Measurements from ENCODE around the gene HMSD. TPM values are rescaled to one million over a fixed set of nuclear protein-coding genes. Genes with fewer than 3 reads are reported as not detected.

Gene HMSD
- total RNA-seq, 6 donors from 2014 or later, result 0.30 to 2.9 (median 1.0) TPM; not detected in 2

DNA sequence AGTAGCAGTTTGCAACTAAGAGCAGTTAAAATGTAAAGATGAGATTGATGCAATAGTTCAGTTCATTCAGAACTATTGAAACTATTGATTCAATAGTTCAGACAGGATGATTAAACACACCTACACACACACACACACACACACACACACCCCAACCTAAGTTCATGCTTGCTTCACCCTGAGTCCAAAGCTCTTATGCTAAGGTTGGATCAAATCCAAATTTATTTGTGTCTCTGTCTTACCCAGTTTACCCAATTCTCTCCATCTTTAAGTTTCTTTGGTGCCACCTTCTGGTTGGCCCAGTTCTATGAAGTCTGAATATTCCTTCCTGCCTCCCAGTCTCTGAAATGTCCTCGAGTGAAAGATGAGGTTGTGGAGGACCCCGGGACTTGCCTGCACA lies 25.9 kb downstream of the HMSD start:
- DNase-seq (no peak), ATAC-seq (ENCODE audit: low FRiP score in 2 of 2) (no peak)
- H3K4me1 ChIP-seq, result peaks cover 14 to 30% (median 18%) of the 10 kb centered on the region in 4 donors
- TF ChIP-seq POLR2A (IDR thresholded peaks at IDR 0.05) (no peak), POLR2AphosphoS5 (IDR thresholded peaks at IDR 0.05) (no peak), EP300 (IDR thresholded peaks at IDR 0.05) (no peak)
- TF ChIP-seq, protein P1, sequence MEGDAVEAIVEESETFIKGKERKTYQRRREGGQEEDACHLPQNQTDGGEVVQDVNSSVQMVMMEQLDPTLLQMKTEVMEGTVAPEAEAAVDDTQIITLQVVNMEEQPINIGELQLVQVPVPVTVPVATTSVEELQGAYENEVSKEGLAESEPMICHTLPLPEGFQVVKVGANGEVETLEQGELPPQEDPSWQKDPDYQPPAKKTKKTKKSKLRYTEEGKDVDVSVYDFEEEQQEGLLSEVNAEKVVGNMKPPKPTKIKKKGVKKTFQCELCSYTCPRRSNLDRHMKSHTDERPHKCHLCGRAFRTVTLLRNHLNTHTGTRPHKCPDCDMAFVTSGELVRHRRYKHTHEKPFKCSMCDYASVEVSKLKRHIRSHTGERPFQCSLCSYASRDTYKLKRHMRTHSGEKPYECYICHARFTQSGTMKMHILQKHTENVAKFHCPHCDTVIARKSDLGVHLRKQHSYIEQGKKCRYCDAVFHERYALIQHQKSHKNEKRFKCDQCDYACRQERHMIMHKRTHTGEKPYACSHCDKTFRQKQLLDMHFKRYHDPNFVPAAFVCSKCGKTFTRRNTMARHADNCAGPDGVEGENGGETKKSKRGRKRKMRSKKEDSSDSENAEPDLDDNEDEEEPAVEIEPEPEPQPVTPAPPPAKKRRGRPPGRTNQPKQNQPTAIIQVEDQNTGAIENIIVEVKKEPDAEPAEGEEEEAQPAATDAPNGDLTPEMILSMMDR (IDR thresholded peaks at IDR 0.05), result no peak
- 41 to 43% methylated on average over 2 of the region's 2 CpGs for WGBS, 2 donors
- H3K36me3 ChIP-seq, result peaks cover 0 to under 1% (median 0%) of the 10 kb centered on the region in 4 donors
- no peak overlapping the region for H3K4me3 ChIP-seq
- no peaks in the 10 kb centered on the region for H3K27me3 ChIP-seq
- peak overlapping the region in 1 of 4 donors; percentile 27 for H3K27ac ChIP-seq
- H3K9me3 ChIP-seq, result no peaks in the 10 kb centered on the region

DNA sequence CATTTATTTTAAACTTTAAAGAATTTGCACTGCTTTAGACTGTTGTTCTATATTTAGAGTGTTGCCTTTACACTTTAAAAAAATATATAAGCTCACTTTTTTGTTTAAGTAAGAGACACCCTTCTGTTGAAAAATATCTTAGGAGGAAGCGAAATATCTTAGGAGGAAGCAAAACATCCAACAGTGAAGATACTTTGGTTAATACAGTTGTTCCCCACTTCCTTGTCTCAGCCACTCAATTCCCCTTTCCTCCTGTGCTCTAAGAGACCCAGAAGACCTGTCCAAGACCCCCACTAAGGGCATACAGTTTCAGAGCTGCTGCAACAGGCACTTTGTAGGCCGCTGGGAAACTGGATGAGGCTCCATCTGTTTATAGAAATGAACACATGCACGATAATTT lies 26.5 kb downstream of the HMSD start:
- Histone ChIP-seq H3K36me3 (peaks cover 0 to 4% (median 0%) of the 10 kb centered on the region in 4 donors), H3K4me1 (peaks cover 14 to 36% (median 20%) of the 10 kb centered on the region in 4 donors), H3K9me3 (no peaks in the 10 kb centered on the region), H3K27ac (peak overlapping the region in 1 of 4 donors; percentile 27), H3K27me3 (no peaks in the 10 kb centered on the region), H3K4me3 (no peak overlapping the region)
- ATAC-seq (ENCODE audit: low FRiP score in 2 of 2), result peak in 1 of 2 donors; percentile 26
- no peak for TF ChIP-seq POLR2A (IDR thresholded peaks at IDR 0.05)
- DNase-seq, result no peak
- WGBS, 2 donors, result 58 to 63% methylated on average over 3 of the region's 3 CpGs

- ATAC-seq (ENCODE audit: low FRiP score in 2 of 2) (no peak), DNase-seq (no peak)
- peaks cover 7 to 30% (median 12%) of the 10 kb centered on the region in 4 donors for H3K4me1 ChIP-seq
- no peak overlapping the region for H3K4me3 ChIP-seq
- H3K27ac ChIP-seq, result no peak overlapping the region
- TF ChIP-seq POLR2A (IDR thresholded peaks at IDR 0.05) (no peak), EP300 (IDR thresholded peaks at IDR 0.05) (no peak), POLR2AphosphoS5 (IDR thresholded peaks at IDR 0.05) (no peak)
- TF ChIP-seq, protein P1 (IDR thresholded peaks at IDR 0.05), result no peak
- H3K9me3 ChIP-seq, result no peaks in the 10 kb centered on the region
- 89 to 95% methylated on average over 3 of the region's 3 CpGs for WGBS, 2 donors
- H3K27me3 ChIP-seq, result no peaks in the 10 kb centered on the region
- H3K36me3 ChIP-seq, result peaks cover 0 to 19% (median 4%) of the 10 kb centered on the region in 4 donors
These were observed 27.9 kb downstream of the HMSD start for GRCh38 chr18:63977040-63977439.

GRCh38 chr18:63979409-63979920 lies 30.4 kb downstream of the HMSD start:
- Histone ChIP-seq H3K36me3 (peaks cover 5 to 43% (median 26%) of the 10 kb centered on the region in 4 donors), H3K4me3 (peak overlapping the region in 3 of 4 donors; percentile 0 to 34 (median 25)), H3K4me1 (peaks cover 7 to 30% (median 12%) of the 10 kb centered on the region in 4 donors), H3K27ac (peak overlapping the region; percentile 44 to 64 (median 55)), H3K9me3 (no peaks in the 10 kb centered on the region), H3K27me3 (no peaks in the 10 kb centered on the region)
- 9 to 11% methylated on average over 6 of the region's 6 CpGs for WGBS, 2 donors
- peak; percentile 87 for ATAC-seq (ENCODE audit: low FRiP score in 2 of 2)
- TF ChIP-seq POLR2AphosphoS5 (IDR thresholded peaks at IDR 0.05) (no peak), POLR2A (IDR thresholded peaks at IDR 0.05) (no peak), EP300 (IDR thresholded peaks at IDR 0.05) (no peak)
- TF ChIP-seq, protein P1 (IDR thresholded peaks at IDR 0.05), result peak; percentile 67 to 79 (median 74)
- peak in 1 of 2 donors; percentile 67 for DNase-seq

DNA sequence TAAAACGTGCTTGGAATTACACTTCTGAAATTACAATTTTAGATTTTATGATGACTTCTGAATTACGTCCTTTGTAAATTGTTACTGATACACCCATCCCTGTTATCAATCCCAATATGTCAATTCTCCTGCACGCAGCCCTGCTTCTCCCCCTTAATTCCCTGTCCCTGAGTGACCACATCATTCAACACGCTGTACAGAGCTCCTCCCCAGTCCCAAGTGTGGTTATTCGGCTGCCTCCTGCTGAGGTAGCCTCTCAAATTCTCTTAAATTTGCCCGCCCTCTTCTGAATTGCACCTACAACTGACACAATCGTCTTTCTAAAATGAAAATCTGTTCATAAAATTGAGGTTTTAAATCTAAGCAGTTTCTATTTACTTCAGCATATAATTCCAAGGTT lies 30.9 kb downstream of the HMSD start:
- H3K4me1 ChIP-seq, result peaks cover 7 to 28% (median 12%) of the 10 kb centered on the region in 4 donors
- DNase-seq, result no peak
- peaks cover 5 to 48% (median 30%) of the 10 kb centered on the region in 4 donors for H3K36me3 ChIP-seq
- peak overlapping the region; percentile 44 to 64 (median 55) for H3K27ac ChIP-seq
- no peak for ATAC-seq (ENCODE audit: low FRiP score in 2 of 2)
- TF ChIP-seq POLR2AphosphoS5 (IDR thresholded peaks at IDR 0.05) (no peak), EP300 (IDR thresholded peaks at IDR 0.05) (no peak), POLR2A (IDR thresholded peaks at IDR 0.05) (no peak)
- TF ChIP-seq, protein P1 (IDR thresholded peaks at IDR 0.05), result no peak
- 58 to 66% methylated on average over 7 of the region's 7 CpGs for WGBS, 2 donors
- peak overlapping the region in 3 of 4 donors; percentile 0 to 34 (median 25) for H3K4me3 ChIP-seq
- no peaks in the 10 kb centered on the region for H3K9me3 ChIP-seq
- no peaks in the 10 kb centered on the region for H3K27me3 ChIP-seq

All from upper lobe of left lung (tissue), 6 donors.